Measurements from ENCODE around the gene DUSP28.

DUSP28 gene

GRCh38 chr2:240586919-240587800 is 27.0 kb downstream of the DUSP28 start:
- peak overlapping the region; percentile 85 for H3K4me3 ChIP-seq (ENCODE audit: low read length)
- TF ChIP-seq ZNF274 (IDR thresholded peaks at IDR 0.05; ENCODE audit: low read depth, low read length) = no peak

GRCh38 chr2:240588006-240588655 is 28.0 kb downstream of the DUSP28 start:
- peak overlapping the region; percentile 85; the same call in 1 of the 2 replicates for H3K4me3 ChIP-seq (ENCODE audit: low read length)
- no peak for TF ChIP-seq ZNF274 (IDR thresholded peaks at IDR 0.05; ENCODE audit: low read depth, low read length)

DNA sequence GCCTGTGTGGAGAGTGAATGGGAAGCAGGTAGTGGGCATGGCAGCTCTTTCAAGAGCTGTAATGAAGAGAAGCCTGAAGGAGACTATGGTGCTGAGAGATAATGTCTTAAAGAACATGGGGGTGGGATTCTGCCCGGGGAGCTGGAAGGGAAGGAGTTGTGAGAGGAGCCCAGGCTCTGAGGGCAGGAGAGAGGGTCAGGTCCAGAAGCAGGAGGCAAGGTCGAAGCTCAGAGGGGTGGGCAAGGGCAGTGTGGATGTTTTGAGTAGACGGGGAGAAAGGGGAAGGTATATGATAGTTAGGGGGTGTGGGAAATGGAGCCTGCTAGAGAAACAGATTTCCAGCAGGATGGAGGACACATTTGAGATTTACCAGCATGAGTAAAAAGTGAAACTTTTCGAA is 28.5 kb downstream of the DUSP28 start:
- TF ChIP-seq ZNF274 (IDR thresholded peaks at IDR 0.05; ENCODE audit: low read depth, low read length) = no peak
- H3K4me3 ChIP-seq (ENCODE audit: low read length) = no peak overlapping the region

DNA sequence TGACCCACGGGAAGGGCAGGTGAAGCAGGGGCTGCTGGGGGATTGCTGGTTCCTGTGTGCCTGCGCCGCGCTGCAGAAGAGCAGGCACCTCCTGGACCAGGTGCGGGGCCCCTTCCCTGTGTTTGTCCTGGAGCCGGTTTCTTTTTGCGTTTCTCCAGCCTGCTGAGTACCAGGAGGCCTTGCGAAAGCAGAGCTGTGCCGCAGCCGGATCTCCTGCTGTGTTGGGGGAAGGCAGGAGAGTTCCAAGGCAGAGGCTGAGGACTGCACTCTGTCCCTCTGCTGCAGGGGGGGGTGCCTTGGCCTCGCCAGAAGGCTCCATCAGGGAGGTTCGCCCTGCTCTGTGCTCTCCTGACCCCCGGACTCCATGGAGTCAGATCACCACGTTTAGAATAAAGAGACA is 29.2 kb downstream of the DUSP28 start:
- no peak overlapping the region for H3K4me3 ChIP-seq (ENCODE audit: low read length)
- no peak for TF ChIP-seq ZNF274 (IDR thresholded peaks at IDR 0.05; ENCODE audit: low read depth, low read length)

DNA sequence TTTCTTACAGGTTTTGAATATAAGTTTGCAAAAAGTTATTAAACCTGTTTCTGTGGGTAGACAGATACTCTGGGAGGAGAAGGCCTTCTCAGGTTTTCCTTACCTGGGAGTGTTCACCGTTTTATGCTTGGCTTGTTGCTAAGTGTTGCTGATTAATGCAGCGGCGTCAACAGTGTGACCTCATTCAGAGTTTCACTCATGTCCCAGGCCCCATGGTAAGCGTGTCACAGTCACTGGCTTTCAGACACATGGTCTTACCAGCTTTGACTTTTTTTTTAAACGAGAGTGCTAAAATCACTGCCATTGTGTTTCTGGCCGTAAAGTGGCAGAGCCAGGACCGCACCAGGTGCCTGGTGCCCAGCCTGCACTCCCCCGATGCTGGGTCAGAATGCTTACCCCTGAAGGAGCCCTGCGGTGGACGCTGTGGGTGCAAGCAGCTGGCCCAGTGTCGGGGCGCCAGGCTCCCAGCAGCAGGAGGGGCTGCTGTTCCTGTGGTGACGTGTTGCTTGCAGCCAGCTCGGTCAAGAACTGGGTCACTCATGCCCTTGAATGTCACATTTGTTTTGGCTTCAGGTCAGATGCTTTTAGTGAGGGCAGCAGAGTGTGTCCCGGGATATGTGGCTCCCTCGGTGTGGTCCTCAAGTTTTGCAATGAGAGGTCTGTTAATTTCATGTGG is 29.8 kb downstream of the DUSP28 start:
- TF ChIP-seq ZNF274 (IDR thresholded peaks at IDR 0.05; ENCODE audit: low read depth, low read length) = no peak
- H3K4me3 ChIP-seq (ENCODE audit: low read length) = no peak overlapping the region

DNA sequence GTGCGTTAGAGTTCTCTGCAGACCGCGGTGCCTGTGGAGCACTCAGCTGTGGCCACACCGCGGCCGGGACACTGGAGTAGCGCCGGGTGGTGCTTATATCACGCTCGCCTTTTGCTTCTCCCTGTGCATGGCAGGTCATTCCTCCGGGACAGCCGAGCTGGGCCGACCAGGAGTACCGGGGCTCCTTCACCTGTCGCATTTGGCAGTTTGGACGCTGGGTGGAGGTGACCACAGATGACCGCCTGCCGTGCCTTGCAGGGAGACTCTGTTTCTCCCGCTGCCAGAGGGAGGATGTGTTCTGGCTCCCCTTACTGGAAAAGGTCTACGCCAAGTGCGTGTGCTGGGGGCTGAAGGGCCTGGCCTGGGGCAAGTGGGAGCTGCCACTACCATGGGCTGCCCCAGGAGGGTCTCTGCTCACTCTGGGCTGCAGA is 30.5 kb downstream of the DUSP28 start:
- no peak for TF ChIP-seq ZNF274 (IDR thresholded peaks at IDR 0.05; ENCODE audit: low read depth, low read length)
- no peak overlapping the region for H3K4me3 ChIP-seq (ENCODE audit: low read length)

- no peak for TF ChIP-seq ZNF274 (IDR thresholded peaks at IDR 0.05; ENCODE audit: low read depth, low read length)
- no peak overlapping the region for H3K4me3 ChIP-seq (ENCODE audit: low read length)
Measured at GRCh38 chr2:240591226-240591625, 31.1 kb downstream of the DUSP28 start.

DNA sequence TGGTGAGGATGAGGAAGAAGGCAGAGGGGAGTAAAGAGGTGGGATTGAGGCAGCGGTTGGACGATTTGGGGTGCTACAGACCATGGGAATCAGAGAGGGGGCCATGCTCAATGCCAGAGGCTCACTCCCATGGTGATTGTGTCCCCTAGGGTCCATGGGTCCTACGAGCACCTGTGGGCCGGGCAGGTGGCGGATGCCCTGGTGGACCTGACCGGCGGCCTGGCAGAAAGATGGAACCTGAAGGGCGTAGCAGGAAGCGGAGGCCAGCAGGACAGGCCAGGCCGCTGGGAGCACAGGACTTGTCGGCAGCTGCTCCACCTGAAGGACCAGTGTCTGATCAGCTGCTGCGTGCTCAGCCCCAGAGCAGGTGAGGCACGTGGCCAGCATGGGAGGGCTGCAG is 31.6 kb downstream of the DUSP28 start:
- no peak overlapping the region for H3K4me3 ChIP-seq (ENCODE audit: low read length)
- TF ChIP-seq ZNF274 (IDR thresholded peaks at IDR 0.05; ENCODE audit: low read depth, low read length) = no peak

DNA sequence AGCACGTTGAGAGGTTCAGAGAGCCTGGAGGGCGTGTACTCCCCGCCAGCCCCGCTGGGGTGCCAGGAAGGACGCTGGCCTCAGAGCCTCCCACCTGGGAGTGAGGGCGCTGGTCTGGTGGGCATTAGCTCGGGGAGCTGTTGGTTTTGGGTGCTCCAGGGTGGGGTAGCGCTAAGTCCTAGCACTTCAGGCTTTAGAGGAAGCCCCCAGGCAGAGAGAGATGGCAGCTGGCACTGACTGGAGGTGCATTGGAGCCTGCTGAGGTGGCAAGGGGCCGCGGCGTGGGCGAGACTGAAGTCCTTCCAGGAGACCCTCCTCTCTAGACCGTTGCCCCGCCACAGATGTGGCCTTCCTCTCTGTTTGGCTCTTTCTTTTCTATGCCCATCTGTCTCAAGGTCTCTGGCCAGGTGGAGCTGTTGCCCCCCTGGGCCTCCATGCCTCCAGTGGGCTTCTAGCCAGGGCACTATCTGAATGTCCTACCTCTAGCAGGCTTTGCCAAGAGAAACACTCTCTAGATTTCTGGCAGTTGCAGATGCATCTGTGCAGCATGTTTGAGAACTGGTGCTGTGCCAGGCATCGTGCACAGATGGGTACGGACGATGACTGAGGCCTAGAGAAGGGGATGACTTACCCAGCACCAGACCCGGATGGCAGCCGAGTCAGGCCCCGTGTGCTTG is 33.0 kb downstream of the DUSP28 start:
- H3K4me3 ChIP-seq (ENCODE audit: low read length) = no peak overlapping the region
- no peak for TF ChIP-seq ZNF274 (IDR thresholded peaks at IDR 0.05; ENCODE audit: low read depth, low read length)

DNA sequence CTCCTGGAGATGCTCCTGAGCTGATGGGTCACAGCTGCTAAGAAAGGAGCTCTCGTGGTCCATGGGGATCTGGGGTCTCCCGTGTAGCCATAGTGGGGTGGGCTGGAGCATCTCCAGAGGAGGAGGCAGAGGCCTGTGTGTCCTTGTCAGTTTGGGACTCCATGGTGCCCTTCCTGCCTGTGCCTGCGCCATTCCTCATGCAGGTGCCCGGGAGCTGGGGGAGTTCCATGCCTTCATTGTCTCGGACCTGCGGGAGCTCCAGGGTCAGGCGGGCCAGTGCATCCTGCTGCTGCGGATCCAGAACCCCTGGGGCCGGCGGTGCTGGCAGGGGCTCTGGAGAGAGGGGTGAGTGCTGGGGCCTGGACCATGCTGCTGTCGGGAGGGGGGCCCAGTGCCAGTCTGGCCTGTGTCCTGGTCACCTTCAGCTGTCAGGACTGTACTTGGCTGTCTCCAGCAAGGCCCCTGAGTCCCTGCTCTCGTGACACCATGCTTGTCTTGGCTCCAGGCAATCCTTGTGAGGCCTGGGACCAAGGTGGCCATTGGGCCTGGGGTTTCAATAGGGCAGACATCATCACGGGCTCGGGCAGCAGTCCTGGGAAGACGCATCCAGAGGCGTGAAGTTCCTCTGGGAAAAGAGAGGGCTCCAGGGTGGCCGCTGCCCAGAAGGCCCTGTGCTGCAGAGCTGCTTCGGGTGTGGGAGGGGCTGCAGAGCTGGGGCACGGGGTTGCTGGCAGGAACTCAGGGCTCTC is 33.7 kb downstream of the DUSP28 start:
- TF ChIP-seq ZNF274 (IDR thresholded peaks at IDR 0.05; ENCODE audit: low read depth, low read length) = no peak
- no peak overlapping the region for H3K4me3 ChIP-seq (ENCODE audit: low read length)

DNA sequence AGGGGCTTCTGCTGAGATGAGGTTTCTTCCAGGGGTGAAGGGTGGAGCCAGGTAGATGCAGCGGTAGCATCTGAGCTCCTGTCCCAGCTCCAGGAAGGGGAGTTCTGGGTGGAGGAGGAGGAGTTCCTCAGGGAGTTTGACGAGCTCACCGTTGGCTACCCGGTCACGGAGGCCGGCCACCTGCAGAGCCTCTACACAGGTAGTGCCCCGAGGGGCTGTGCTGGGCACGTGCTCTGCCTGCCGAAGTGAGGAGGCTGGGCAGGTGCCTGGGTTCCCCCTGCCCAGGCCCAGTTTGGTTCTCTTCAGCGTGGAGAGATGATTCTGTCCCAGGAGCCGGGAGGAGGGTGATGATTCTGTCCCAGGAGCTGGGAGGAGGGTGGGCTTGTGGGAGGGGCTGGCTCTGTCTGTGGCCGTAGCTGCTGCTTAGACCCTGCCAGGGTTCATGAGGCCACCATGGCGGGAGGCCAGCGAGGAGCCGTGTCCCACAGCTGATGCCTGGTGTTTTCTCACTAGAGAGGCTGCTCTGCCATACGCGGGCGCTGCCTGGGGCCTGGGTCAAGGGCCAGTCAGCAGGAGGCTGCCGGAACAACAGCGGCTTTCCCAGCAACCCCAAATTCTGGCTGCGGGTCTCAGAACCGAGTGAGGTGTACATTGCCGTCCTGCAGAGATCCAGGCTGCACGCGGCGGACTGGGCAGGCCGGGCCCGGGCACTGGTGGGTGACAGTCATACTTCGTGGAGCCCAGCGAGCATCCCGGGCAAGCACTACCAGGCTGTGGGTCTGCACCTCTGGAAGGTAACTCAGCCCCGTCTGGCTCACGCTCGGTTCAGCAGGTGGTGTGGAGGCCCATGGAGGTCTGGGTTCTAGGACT is 34.6 kb downstream of the DUSP28 start:
- no peak overlapping the region for H3K4me3 ChIP-seq (ENCODE audit: low read length)
- TF ChIP-seq ZNF274 (IDR thresholded peaks at IDR 0.05; ENCODE audit: low read depth, low read length) = no peak

GRCh38 chr2:240595381-240596079 is 35.4 kb downstream of the DUSP28 start:
- H3K4me3 ChIP-seq (ENCODE audit: low read length) = no peak overlapping the region
- no peak for TF ChIP-seq ZNF274 (IDR thresholded peaks at IDR 0.05; ENCODE audit: low read depth, low read length)
